GM12872 (cell line): ENCODE data around the gene OR4D10.

ENCODE experiments used
- CTCF ChIP-seq: IDR thresholded peaks from 3 replicates; pipeline ENCODE4 v1.5.1; 2011; ENCODE audit warnings: low read depth, mild to moderate bottlenecking, low read length, moderate library complexity; ENCODE audit not compliant: insufficient read depth

OR4D10 gene

DNA sequence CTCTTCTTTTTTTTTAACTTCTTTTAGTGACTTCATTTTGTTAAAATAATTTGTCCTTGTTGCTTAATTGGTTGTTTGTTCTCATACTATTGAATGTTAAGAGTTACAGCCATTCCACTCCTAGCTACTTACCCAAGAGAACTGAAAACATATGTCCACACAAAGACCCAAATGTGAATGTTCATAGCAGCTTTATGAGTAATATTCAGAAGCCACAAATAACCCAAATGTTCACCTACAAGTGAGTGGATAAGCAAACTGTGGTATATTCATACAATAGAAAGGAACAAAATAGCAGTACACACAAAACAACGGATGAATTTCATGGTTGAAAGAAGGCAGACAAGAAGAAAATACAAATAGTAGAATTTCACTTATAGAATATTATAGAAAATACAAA is 28.8 kb downstream of the OR4D10 start:
- no peak for TF ChIP-seq CTCF

- TF ChIP-seq CTCF = no peak
Measured at GRCh38 chr11:59503276-59503675, 30.2 kb downstream of the OR4D10 start, which contains the start of gene OR4D11. Gene OR4D11, plus strand, starts transcription at chr11:59503576. Its CDS starts 0 bp downstream, at chr11:59503576.

DNA sequence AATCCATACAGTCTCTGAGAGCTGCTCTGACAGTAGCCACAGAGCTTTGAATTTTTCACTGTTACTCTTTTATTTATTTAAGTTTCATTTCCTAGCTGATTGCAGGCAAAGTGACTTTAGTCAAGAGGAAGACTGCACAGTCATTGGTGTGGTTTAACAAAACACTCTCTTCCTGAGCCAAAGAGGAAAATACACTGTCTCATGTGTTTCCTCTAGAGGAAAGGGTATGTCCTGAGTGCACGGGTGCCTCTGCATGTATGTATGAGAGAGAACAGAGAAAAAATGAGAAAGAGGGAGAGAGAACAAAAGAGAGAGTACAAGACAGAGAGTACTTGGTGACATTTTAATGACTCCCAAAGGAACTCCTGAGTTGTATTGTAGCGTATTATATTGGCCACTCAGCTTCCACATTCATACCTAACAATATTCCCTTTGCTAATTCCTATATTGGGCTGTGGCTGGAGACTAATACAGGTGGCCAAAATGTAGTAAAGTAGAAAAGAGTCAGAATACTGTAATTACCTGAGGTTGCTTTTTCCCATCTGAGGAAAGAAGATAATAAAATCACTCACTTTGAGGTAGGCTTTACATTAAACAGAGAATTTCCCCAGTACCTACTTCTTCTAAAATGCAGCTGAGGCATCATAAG is 38.0 kb downstream of the OR4D10 start, which contains the start of gene OR4D9:
Gene OR4D9 (plus strand): TSS at position 599 of the 649 bp plus-strand sequence. CDS start 3,374 bp downstream, outside the sequence.
- no peak for TF ChIP-seq CTCF

DNA sequence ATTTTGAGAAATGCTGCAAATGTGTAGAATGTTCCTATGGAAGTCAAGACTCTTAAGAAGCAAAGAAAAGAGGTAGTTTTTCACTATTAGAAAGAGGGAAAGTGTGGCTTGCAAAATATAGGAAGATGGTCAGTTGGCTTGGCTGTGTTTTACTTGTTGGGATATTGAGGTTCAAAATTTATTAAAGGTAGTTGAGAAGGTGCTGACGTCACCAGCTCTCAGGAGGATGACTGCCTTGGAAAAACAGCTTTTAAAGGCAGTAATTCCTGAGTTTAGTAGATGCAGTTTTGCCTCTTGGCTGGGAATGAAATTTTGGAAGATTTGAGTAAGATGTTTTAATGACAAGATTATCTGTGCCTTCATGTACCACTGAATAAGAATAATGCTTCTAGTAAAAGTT is 38.6 kb downstream of the OR4D10 start:
- no peak for TF ChIP-seq CTCF

- TF ChIP-seq CTCF = no peak
Measured at GRCh38 chr11:59520741-59521140, 47.6 kb downstream of the OR4D10 start.

DNA sequence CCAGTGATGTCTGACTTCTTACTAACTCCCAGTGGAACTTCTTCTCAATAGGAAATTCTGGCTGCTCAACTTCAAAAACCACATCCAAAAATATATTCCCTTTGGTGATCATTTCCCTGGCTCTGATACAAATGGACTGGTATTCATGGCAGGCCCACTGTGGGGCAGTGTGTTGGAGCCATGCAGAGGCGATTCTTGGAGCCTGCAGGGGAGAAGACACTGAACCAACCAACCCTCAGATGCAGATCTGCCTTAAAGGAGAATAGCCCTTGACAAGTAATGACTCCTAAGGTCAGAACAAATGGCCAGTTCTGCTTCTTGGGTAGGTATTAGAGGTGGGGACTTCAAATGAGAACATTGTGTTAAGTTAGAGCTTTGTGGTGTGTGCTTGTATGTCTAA is 50.4 kb downstream of the OR4D10 start:
- TF ChIP-seq CTCF = no peak

DNA sequence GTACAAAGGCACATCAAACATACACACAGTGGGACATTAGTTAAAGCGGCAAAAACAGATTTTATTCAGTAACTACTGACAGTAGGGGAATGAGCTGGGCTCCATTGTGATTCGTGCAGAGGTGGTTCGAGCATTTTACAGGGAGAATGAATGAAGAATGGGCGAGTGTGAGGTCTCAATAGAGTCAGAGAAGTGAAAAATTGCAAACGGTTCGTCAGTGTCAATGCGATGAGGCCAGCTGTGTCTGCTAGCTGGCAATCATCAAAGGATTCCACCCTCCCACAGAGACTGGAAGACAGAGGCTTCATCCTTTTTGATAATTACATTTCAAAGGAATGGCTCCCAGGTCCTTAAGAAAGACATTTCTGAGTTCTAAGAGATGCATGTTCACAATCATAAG is 55.6 kb downstream of the OR4D10 start:
- TF ChIP-seq CTCF = no peak
